HepG2 (cell line): ENCODE measurements around the gene CES3. TPM values are rescaled to one million over a fixed set of nuclear protein-coding genes. Genes with fewer than 3 reads are reported as not detected.

Source experiments
- ATAC-seq: fragments of 200-7000 bp; cut with Tn5 transposase; 3 replicates; pipeline ENCODE4 v1.9.1; 2020; ENCODE audit warnings: mild to moderate bottlenecking, moderate library complexity
- BruUV-seq: library from RNA; stranded (reverse); fragments of 400-500 nt; replicated peaks from 2 replicates; lab custom pipeline; 2021; lab: Mats Ljungman, UMichigan
- CTCF ChIA-PET: fragments of 300-600 bp; formaldehyde crosslinking; extraction: SDS; loops from one replicate; lab custom pipeline; 2021; ENCODE audit warnings: low total read pairs, inconsistent platforms, low intra/inter-chr PET ratio; lab: Yijun Ruan, JAX
- POLR2A ChIA-PET: fragments of 350-600 bp; sonication (Branson Sonifier 250); formaldehyde crosslinking; loops from one replicate; lab custom pipeline; 2020; ENCODE audit warnings: antibody characterized with exemption, inconsistent platforms; lab: Yijun Ruan, JAX
- DNase-seq: peaks from one replicate; pipeline ENCODE4 v3.0.0-alpha.2; 2015; ENCODE audit warnings: low spot score
- FAIRE-seq: peaks from 3 replicates; lab custom pipeline; 2011; peaks lifted over from hg19 to GRCh38; lab: Jason Lieb, UNC
- H2AFZ ChIP-seq: one replicate; pipeline ENCODE4 v1.6.1; 2011; ENCODE audit warnings: low read length, inconsistent platforms
- H3K27ac ChIP-seq: fragments of 300-600 bp; 3 replicates; pipeline ENCODE4 v1.8.0; 2011; ENCODE audit warnings: mixed run types, mild to moderate bottlenecking, mixed read lengths, low read length, inconsistent platforms; ENCODE audit not compliant: insufficient read depth; ENCODE audit errors: extremely low read length
- H3K27me3 ChIP-seq, 2 experiments: fragments of 200-600 bp in 1 of 2; 2 replicates in 1 of 2; 3 replicates in 1 of 2; pipeline versions ENCODE4 v1.6.0 to v1.8.0; 2011; ENCODE audit warnings: low read length in 2 of 2, mild to moderate bottlenecking in 2 of 2, moderate library complexity in 2 of 2, inconsistent platforms in 1 of 2; ENCODE audit not compliant: insufficient read depth in 2 of 2, control insufficient read depth in 1 of 2
- H3K36me3 ChIP-seq, 2 experiments: fragments of 200-600 bp in 1 of 2; replicated peaks in 1 of 2; 2 replicates in 1 of 2; 3 replicates in 1 of 2; pipeline versions ENCODE4 v1.5.1 to v1.8.0; 2011; ENCODE audit warnings: low read length in 2 of 2, inconsistent platforms in 1 of 2; ENCODE audit not compliant: insufficient read depth in 2 of 2, control insufficient read depth in 1 of 2
- H3K4me1 ChIP-seq: 2 replicates; pipeline ENCODE4 v1.5.1; 2012; ENCODE audit warnings: low read length, inconsistent platforms; ENCODE audit not compliant: insufficient read depth
- H3K4me2 ChIP-seq: 2 replicates; pipeline ENCODE4 v1.6.0; 2011; ENCODE audit warnings: low read depth, low read length, inconsistent platforms
- H3K4me3 ChIP-seq, 3 experiments: fragments of 200-600 bp in 1 of 3; sonication (generic), shearing (Covaris generic) in 1 of 3; replicated peaks in 1 of 3; 2 replicates each; pipeline ENCODE4 v1.5.1; 2011 to 2016; ENCODE audit warnings: low read length in 3 of 3, inconsistent platforms in 2 of 3, low read depth in 2 of 3, mild to moderate bottlenecking in 2 of 3, control low read depth in 1 of 3, mixed read lengths in 1 of 3; ENCODE audit not compliant: insufficient read depth in 1 of 3
- H3K79me2 ChIP-seq: one replicate; pipeline ENCODE4 v1.6.1; 2011; ENCODE audit warnings: low read length, inconsistent platforms; ENCODE audit not compliant: insufficient read depth
- H3K9ac ChIP-seq: 2 replicates; pipeline ENCODE4 v1.6.0; 2011; ENCODE audit warnings: mild to moderate bottlenecking, low read depth, low read length, inconsistent platforms; ENCODE audit not compliant: insufficient read depth
- H3K9me3 ChIP-seq: 2 replicates; pipeline ENCODE4 v1.5.1; 2012; ENCODE audit warnings: mild to moderate bottlenecking, low read length
- H4K20me1 ChIP-seq: 2 replicates; pipeline ENCODE4 v1.6.0; 2011; ENCODE audit warnings: inconsistent platforms, mild to moderate bottlenecking, low read length, moderate library complexity; ENCODE audit not compliant: insufficient read depth
- AHDC1 ChIP-seq: sonication (generic); formaldehyde crosslinking; IDR thresholded peaks from 2 replicates; pipeline ENCODE4 v1.5.1; 2020; ENCODE audit warnings: mild to moderate bottlenecking, missing genetic modification reagents, borderline replicate concordance
- CBX1 ChIP-seq: IDR thresholded peaks from one replicate; pipeline ENCODE4 v1.6.1; 2016; ENCODE audit warnings: antibody characterized with exemption, low read depth
- NFATC3 ChIP-seq: sonication (generic); formaldehyde crosslinking; IDR thresholded peaks from 2 replicates; pipeline ENCODE4 v1.5.1; 2020; ENCODE audit warnings: mild to moderate bottlenecking, missing genetic modification reagents
- RBFOX2 ChIP-seq: fragments of 200-400 bp; formaldehyde crosslinking; IDR thresholded peaks from 2 replicates; pipeline ENCODE4 v1.6.1; 2017; ENCODE audit warnings: low read depth, mild to moderate bottlenecking, low read length
- TBP ChIP-seq: sonication (generic); formaldehyde crosslinking; IDR thresholded peaks from 2 replicates; pipeline ENCODE4 v1.5.0; 2020; ENCODE audit warnings: missing genetic modification reagents
- ZNF292 ChIP-seq: sonication (generic); formaldehyde crosslinking; IDR thresholded peaks from 2 replicates; pipeline ENCODE4 v1.8.1; 2022; ENCODE audit warnings: mild to moderate bottlenecking, low read depth, missing genetic modification reagents, borderline replicate concordance
- WGBS: methylation state at CpG from one replicate; pipeline ENCODE4 v1.1.6; 2017; ENCODE audit warnings: low lambda C conversion rate; 5-methylcytosine and 5-hydroxymethylcytosine counted together
- in situ Hi-C: cut with HindIII; loops from 2 replicates; pipeline ENCODE4 v1.10.0; 2017; ENCODE audit warnings: low pct_unique_long_range_greater_than_20kb; ENCODE audit not compliant: extremely low pct_ligation_motif_present
- intact Hi-C: fragments of 100-400 bp; cut with micrococcal nuclease; formaldehyde crosslinking; loops from one replicate; pipeline ENCODE4 v1.10.0; 2022; ENCODE audit not compliant: unreplicated experiment
- polyA plus RNA-seq, 8 experiments: library from polyadenylated mRNA; depleted of rRNA in 3 of 8; stranded (reverse) in 7 of 8; unstranded in 1 of 8; fragments of >200 nt; fragmentation: Illumina TruSeq in 4 of 8; extraction: Trizol in 4 of 8; gene quantifications; 2 replicates each; pipeline versions ENCODE4 v1.2.1 to v1.2.3, GENCODE V29; 2011 to 2016; ENCODE audit warnings: low read depth in 4 of 8, missing spikeins in 1 of 8, mixed read lengths in 1 of 8; ENCODE audit not compliant: insufficient read depth in 1 of 8
- total RNA-seq, 5 experiments: library from RNA; depleted of rRNA; stranded (reverse); fragments of >200 nt; fragmentation: Illumina TruSeq; extraction: Trizol; gene quantifications; 2 replicates each; pipeline ENCODE4 v1.2.3, GENCODE V29; 2016; ENCODE audit warnings: low read depth in 1 of 5

CES3 gene
- total and polyA plus RNA-seq, 2 of the 13 experiments (the other 11 are each of a cell fraction or from before 2014, with no cell fraction given) = 6.6 to 17.4 TPM

DNA sequence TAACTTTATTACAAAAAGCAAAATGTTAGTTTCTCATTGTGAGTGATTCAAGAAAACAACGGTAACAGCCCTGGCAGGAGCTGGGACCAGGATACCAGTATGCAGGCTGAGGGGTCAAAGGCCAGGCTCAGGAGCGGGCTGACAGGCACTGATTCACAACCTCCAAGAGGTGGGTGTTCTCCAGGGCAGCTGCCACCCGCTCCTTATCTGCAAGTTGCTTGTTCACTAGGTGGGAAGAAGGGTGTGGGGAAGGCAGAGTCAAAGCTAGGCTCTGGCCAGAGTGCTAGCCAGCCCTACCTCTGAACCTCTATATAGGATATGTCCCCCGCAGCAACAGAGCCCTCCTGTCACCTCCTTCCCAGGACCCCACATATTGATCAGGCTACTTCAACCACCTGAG, 29.0 kb upstream of the CES3 start:
- POLR2A ChIA-PET = interaction anchor here (2.6 kb wide), 1 partner anchor 13 kb away, joined by 10 read pairs; the partner anchor contains the start of gene CDH16
- no peaks in the 10 kb centered on the region for H3K9me3 ChIP-seq
- 71% methylated on average over 4 of the region's 4 CpGs for WGBS
- H3K4me1 ChIP-seq = peaks cover 66% of the 10 kb centered on the region
- no peaks in the 10 kb centered on the region for H4K20me1 ChIP-seq
- in situ Hi-C loops = no loop called here
- 0 out of 2 replicates have a peak overlapping the region, but pooled peaks have one; percentile 89 for H3K4me2 ChIP-seq
- FAIRE-seq (no peak), DNase-seq (no peak), ATAC-seq (no peak)
- intact Hi-C loops = no loop called here
- no peak overlapping the region for H3K27ac ChIP-seq
- H3K4me3 ChIP-seq = no peak overlapping the region; a peak in 1 of 6 replicates
- CTCF ChIA-PET = no interaction called here
- no peak overlapping the region for H2AFZ ChIP-seq
- TF ChIP-seq TBP = no peak
- TF ChIP-seq AHDC1 (CRISPR knock-in tag) = no peak
- TF ChIP-seq NFATC3 (CRISPR knock-in tag) = no peak
- 0 out of 2 replicates have a peak, but pooled peaks have one; percentile 25 for TF ChIP-seq RBFOX2
- TF ChIP-seq ZNF292 (CRISPR knock-in tag) = no peak
- no peak for TF ChIP-seq CBX1
- no peaks in the 10 kb centered on the region; a peak in 1 of 5 replicates for H3K27me3 ChIP-seq
- no TSS peak for BruUV-seq
- H3K9ac ChIP-seq = no peak overlapping the region
- peaks cover 0 to 5% of the 10 kb centered on the region in 2 experiments; a peak in 2 of 5 replicates for H3K36me3 ChIP-seq
- H3K79me2 ChIP-seq = peaks cover 33% of the 10 kb centered on the region
